Measurements from ENCODE around the gene DYNC1LI1.

- no peak for TF ChIP-seq POLR2A (IDR thresholded peaks at IDR 0.05; ENCODE audit: low read depth, low read length)
- no peak for TF ChIP-seq POLR2AphosphoS5 (IDR thresholded peaks at IDR 0.05; ENCODE audit: low read depth, low read length)
- TF ChIP-seq TAF1 (IDR thresholded peaks at IDR 0.05; ENCODE audit: borderline replicate concordance, low read depth, low read length), result no peak
These were observed 44.9 kb downstream of the DYNC1LI1 start for GRCh38 chr3:32525720-32526119.

All from GM12892 (cell line).